OCI-LY7 (cell line): ENCODE results near the gene TMEM119. TPM values are rescaled to one million over a fixed set of nuclear protein-coding genes. Genes with fewer than 3 reads are reported as not detected.

Experiments used
- BruUV-seq: library from RNA; stranded (reverse); fragments of 400-500 nt; replicated peaks from 2 replicates; lab custom pipeline; 2021; lab: Mats Ljungman, UMichigan
- CTCF ChIA-PET: fragments of 300-600 bp; sonication (Branson Sonifier 250); formaldehyde crosslinking; loops from one replicate; lab custom pipeline; 2022; ENCODE audit warnings: antibody characterized with exemption; ENCODE audit not compliant: unreplicated experiment; lab: Charles Lee
- POLR2A ChIA-PET: fragments of 300-600 bp; sonication (Branson Sonifier 250); formaldehyde crosslinking; loops from one replicate; lab custom pipeline; 2022; ENCODE audit warnings: antibody characterized with exemption; lab: Charles Lee
- DNase-seq: peaks from one replicate; pipeline ENCODE4 v3.0.0-alpha.2; 2015; ENCODE audit warnings: low spot score
- H2AFZ ChIP-seq: fragments of 200-600 bp; sonication (generic), shearing (Covaris generic); 2 replicates; pipeline ENCODE4 v1.6.1; 2014; ENCODE audit warnings: mild to moderate bottlenecking, antibody characterized with exemption, low read length, moderate library complexity
- H3K27ac ChIP-seq: fragments of 200-600 bp; sonication (generic); 2 replicates; pipeline ENCODE4 v1.5.1; 2014; ENCODE audit warnings: mixed run types, low read depth, mild to moderate bottlenecking, moderate library complexity, low read length, inconsistent platforms; ENCODE audit not compliant: poor library complexity, severe bottlenecking
- H3K36me3 ChIP-seq: fragments of 200-600 bp; sonication (generic); 2 replicates; pipeline ENCODE4 v1.6.1; 2014; ENCODE audit warnings: mild to moderate bottlenecking, antibody characterized with exemption, low read length, moderate library complexity, mixed read lengths; ENCODE audit not compliant: insufficient read depth
- H3K4me1 ChIP-seq: fragments of 200-600 bp; sonication (generic); 2 replicates; pipeline ENCODE4 v1.5.1; 2014; ENCODE audit warnings: mild to moderate bottlenecking, low read length; ENCODE audit not compliant: insufficient read depth, poor library complexity, severe bottlenecking
- H3K4me2 ChIP-seq: fragments of 200-600 bp; sonication (generic); 2 replicates; pipeline ENCODE4 v1.6.1; 2014; ENCODE audit warnings: mild to moderate bottlenecking, low read length
- H3K4me3 ChIP-seq: fragments of 200-600 bp; sonication (generic); 2 replicates; pipeline ENCODE4 v1.5.1; 2014; ENCODE audit warnings: mild to moderate bottlenecking, low read depth, low read length; ENCODE audit not compliant: poor library complexity, severe bottlenecking
- H3K79me2 ChIP-seq: fragments of 200-600 bp; sonication (generic); 2 replicates; pipeline ENCODE4 v1.6.1; 2016; ENCODE audit warnings: low read depth, mild to moderate bottlenecking, low read length, moderate library complexity, mixed read lengths; ENCODE audit not compliant: insufficient read depth
- H3K9me2 ChIP-seq: fragments of 200-600 bp; sonication (generic); 2 replicates; pipeline ENCODE4 v1.6.1; 2016; ENCODE audit warnings: mild to moderate bottlenecking, low read length, mixed read lengths; ENCODE audit not compliant: insufficient read depth
- H3K9me3 ChIP-seq: fragments of 200-600 bp; sonication (generic); 2 replicates; pipeline ENCODE4 v1.6.1; 2014; ENCODE audit warnings: mild to moderate bottlenecking, mixed run types, low read length, mixed read lengths
- H4K20me1 ChIP-seq: fragments of 200-600 bp; sonication (generic); 2 replicates; pipeline ENCODE4 v1.6.1; 2014; ENCODE audit warnings: mild to moderate bottlenecking, antibody characterized with exemption, low read length, moderate library complexity, mixed read lengths; ENCODE audit not compliant: insufficient read depth
- EZH2phosphoT487 ChIP-seq: fragments of 200-600 bp; sonication (generic); IDR thresholded peaks from 2 replicates; pipeline ENCODE4 v1.6.1; 2018; ENCODE audit warnings: low read depth, borderline replicate concordance, mild to moderate bottlenecking, mixed run types, antibody characterized with exemption, low read length, moderate library complexity, mixed read lengths
- intact Hi-C: fragments of 100-400 bp; cut with micrococcal nuclease; formaldehyde crosslinking; loops from one replicate; pipeline ENCODE4 v1.10.0; 2022; ENCODE audit not compliant: unreplicated experiment
- total RNA-seq, 2 experiments: library from RNA; depleted of rRNA in 1 of 2; stranded (reverse); fragments of >200 nt in 1 of 2; shearing (Covaris generic) in 1 of 2; gene quantifications; 2 replicates each; pipeline ENCODE4 v1.2.3, GENCODE V29; 2014 to 2022
- TF ChIP-seq, protein P1 (sequence below): fragments of 200-600 bp; sonication (generic); conservative IDR thresholded peaks from 2 replicates; pipeline ENCODE4 v1.5.1; 2014; ENCODE audit warnings: mild to moderate bottlenecking, antibody characterized with exemption, low read length, moderate library complexity, mixed read lengths

Gene TMEM119
- total RNA-seq, 2 experiments from 2014 or later = not detected

DNA sequence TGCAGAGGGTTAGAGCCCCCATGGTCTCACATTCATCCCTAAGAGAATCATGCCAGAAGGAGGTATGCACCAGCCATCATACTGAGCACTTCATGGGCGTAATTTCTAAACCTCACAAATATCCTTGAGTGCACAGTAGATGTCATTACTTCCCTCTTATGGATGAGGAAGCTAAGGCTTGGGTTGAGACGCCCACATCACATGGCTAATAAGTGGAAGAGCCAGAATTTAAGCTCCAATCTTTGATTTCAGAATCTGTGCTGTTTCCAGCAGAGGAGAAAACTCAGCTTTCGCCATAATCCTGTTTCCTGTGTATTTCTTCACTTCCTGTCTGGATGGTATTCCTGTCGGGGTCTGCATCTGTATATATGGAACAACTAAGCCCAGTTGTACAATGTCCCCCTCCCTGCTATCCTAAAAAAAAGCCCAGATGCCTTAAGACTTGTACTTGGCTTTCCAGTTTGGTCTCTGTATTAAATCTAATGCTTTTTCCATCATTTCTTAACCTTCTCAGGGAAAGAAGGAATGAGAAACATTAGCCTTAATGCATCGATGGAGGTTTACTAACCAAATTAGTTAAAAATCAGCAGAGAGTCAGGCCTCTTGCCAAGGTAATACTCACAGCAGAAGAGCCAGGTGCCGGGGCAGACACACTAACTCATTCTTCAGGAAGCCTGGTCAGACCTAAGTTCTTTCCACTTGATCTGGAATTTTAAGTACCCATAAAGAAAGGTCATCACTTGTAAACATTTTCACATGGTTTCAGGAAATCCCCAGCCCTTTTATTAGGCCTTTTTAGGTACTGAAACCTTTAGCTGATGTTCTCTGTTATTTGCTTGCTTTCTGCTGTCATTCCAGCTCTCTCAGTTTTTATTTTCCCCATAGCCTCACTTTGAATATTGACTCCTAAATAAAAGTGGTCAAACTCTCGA is 30.2 kb downstream of the TMEM119 start:
- POLR2A ChIA-PET = interaction anchor here (0.5 to 15.0 kb wide), 14 partner anchors 8 to 814 kb away, joined by 3 to 309 read pairs (median 4); partner anchors contain the start of genes SELPLG and TMEM119
- intact Hi-C loops = loop anchor here (2.0 kb wide), 1 partner anchor 67 kb away; no protein-coding TSS in a partner anchor
- Histone ChIP-seq H3K79me2 (peaks cover 27% of the 10 kb centered on the region), H3K9me2 (no peaks in the 10 kb centered on the region), H3K27ac (peak overlapping the region; percentile 93), H3K4me1 (peaks cover 90% of the 10 kb centered on the region), H2AFZ (no peak overlapping the region), H3K4me2 (peak overlapping the region; percentile 83), H4K20me1 (no peaks in the 10 kb centered on the region), H3K9me3 (no peaks in the 10 kb centered on the region), H3K36me3 (peaks cover 58% of the 10 kb centered on the region), H3K4me3 (peak overlapping the region; percentile 15)
- BruUV-seq = no TSS peak
- CTCF ChIA-PET = interaction anchor here (0.6 to 1.7 kb wide), 2 partner anchors 9 to 50 kb away, joined by 3 to 10 read pairs; no protein-coding TSS in a partner anchor
- TF ChIP-seq, protein P1, sequence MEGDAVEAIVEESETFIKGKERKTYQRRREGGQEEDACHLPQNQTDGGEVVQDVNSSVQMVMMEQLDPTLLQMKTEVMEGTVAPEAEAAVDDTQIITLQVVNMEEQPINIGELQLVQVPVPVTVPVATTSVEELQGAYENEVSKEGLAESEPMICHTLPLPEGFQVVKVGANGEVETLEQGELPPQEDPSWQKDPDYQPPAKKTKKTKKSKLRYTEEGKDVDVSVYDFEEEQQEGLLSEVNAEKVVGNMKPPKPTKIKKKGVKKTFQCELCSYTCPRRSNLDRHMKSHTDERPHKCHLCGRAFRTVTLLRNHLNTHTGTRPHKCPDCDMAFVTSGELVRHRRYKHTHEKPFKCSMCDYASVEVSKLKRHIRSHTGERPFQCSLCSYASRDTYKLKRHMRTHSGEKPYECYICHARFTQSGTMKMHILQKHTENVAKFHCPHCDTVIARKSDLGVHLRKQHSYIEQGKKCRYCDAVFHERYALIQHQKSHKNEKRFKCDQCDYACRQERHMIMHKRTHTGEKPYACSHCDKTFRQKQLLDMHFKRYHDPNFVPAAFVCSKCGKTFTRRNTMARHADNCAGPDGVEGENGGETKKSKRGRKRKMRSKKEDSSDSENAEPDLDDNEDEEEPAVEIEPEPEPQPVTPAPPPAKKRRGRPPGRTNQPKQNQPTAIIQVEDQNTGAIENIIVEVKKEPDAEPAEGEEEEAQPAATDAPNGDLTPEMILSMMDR = no peak
- no peak for TF ChIP-seq EZH2phosphoT487
- DNase-seq = peak; percentile 17

DNA sequence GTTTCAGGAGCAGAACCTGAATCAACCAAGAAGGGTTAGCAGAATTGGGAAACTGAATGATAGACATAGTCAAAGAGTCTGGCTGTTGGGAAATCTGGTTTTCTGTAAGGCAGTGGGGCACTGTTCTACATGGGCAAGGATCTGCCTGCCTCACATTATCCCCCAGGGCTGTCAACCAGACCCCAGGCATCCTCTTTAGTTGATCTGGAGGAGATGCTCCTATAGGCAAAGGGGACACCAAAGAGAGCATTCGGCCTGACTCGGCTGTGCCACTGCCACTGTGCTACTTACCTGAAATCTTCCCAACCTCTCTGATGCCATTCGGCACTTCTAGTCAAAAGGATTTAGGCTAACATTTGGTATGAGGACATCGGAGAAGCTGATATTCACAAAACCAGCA is 31.4 kb downstream of the TMEM119 start:
- intact Hi-C loops = no loop called here
- CTCF ChIA-PET = interaction anchor here (0.9 to 1.7 kb wide), 3 partner anchors 51 to 86 kb away, joined by 3 to 10 read pairs (median 6); no protein-coding TSS in a partner anchor
- DNase-seq = no peak

More for the DNA sequence above, 31.4 kb downstream of the TMEM119 start:
- H4K20me1 ChIP-seq = no peaks in the 10 kb centered on the region
- no peaks in the 10 kb centered on the region for H3K9me3 ChIP-seq
- H3K4me2 ChIP-seq = peak overlapping the region; percentile 83
- peaks cover 58% of the 10 kb centered on the region for H3K36me3 ChIP-seq
- no peak overlapping the region for H2AFZ ChIP-seq
- BruUV-seq = no TSS peak
- peak overlapping the region; percentile 93 for H3K27ac ChIP-seq
- peaks cover 78% of the 10 kb centered on the region for H3K4me1 ChIP-seq
- POLR2A ChIA-PET = interaction anchor here (0.6 to 15.0 kb wide), 9 partner anchors 9 to 238 kb away, joined by 3 to 309 read pairs (median 6); partner anchors contain the start of gene SELPLG
- peaks cover 32% of the 10 kb centered on the region for H3K79me2 ChIP-seq
- TF ChIP-seq, protein P1 = no peak
- TF ChIP-seq EZH2phosphoT487 = no peak
- peak overlapping the region; percentile 11 for H3K4me3 ChIP-seq
- no peaks in the 10 kb centered on the region for H3K9me2 ChIP-seq
